ENCODE measurements around the gene MGAT4B.
A peak's percentile ranks its signal among the peaks of the same experiment; 100 is the strongest.

Gene MGAT4B

GRCh38 chr5:179797741-179798140 lies 8.9 kb downstream of the MGAT4B start:
- TF ChIP-seq CTCF (conservative IDR thresholded peaks at IDR 0.05; ENCODE audit: low read depth, low read length) = no peak
- H3K4me3 ChIP-seq (ENCODE audit: low read length) = no peak overlapping the region
- DNase-seq (ENCODE audit: low read depth) = no peak

GRCh38 chr5:179796877-179797608 lies 9.6 kb downstream of the MGAT4B start:
- peak overlapping the region; percentile 48 for H3K4me3 ChIP-seq (ENCODE audit: low read length)

GRCh38 chr5:179795863-179796833 lies 10.5 kb downstream of the MGAT4B start:
- peak overlapping the region; percentile 48 for H3K4me3 ChIP-seq (ENCODE audit: low read length)
- no peak for DNase-seq (ENCODE audit: low read depth)
- peak; percentile 49 for TF ChIP-seq CTCF (conservative IDR thresholded peaks at IDR 0.05; ENCODE audit: low read depth, low read length)

More at GRCh38 chr5:179796877-179797608, 9.6 kb downstream of the MGAT4B start:
- no peak for DNase-seq (ENCODE audit: low read depth)
- no peak for TF ChIP-seq CTCF (conservative IDR thresholded peaks at IDR 0.05; ENCODE audit: low read depth, low read length)

- DNase-seq (ENCODE audit: low read depth) = no peak
- H3K4me3 ChIP-seq (ENCODE audit: low read length) = peak overlapping the region; percentile 48
- TF ChIP-seq CTCF (conservative IDR thresholded peaks at IDR 0.05; ENCODE audit: low read depth, low read length) = no peak
These were observed 11.4 kb downstream of the MGAT4B start for GRCh38 chr5:179795049-179795862.

GRCh38 chr5:179794575-179794974 lies 12.1 kb downstream of the MGAT4B start:
- TF ChIP-seq CTCF (conservative IDR thresholded peaks at IDR 0.05; ENCODE audit: low read depth, low read length) = no peak
- DNase-seq (ENCODE audit: low read depth) = no peak
- no peak overlapping the region for H3K4me3 ChIP-seq (ENCODE audit: low read length)

GRCh38 chr5:179794171-179794570 lies 12.5 kb downstream of the MGAT4B start:
- TF ChIP-seq CTCF (conservative IDR thresholded peaks at IDR 0.05; ENCODE audit: low read depth, low read length) = no peak
- H3K4me3 ChIP-seq (ENCODE audit: low read length) = no peak overlapping the region
- DNase-seq (ENCODE audit: low read depth) = no peak

All from retinal pigment epithelial cell (primary cell).